Spleen (tissue), 7 donors: ENCODE data around the gene GMNN.

ENCODE experiments used
- CTCF ChIP-seq, 11 experiments: fragments of 200-600 bp in 7 of 11; fragments of 450-650 bp in 4 of 11; sonication (generic) in 4 of 11; IDR thresholded peaks in 8 of 11; conservative IDR thresholded peaks in 3 of 11; 1 replicate in 7 of 11; 2 replicates in 4 of 11; pipeline versions ENCODE4 v1.4.0 to v1.8.0; 2016 to 2021; ENCODE audit warnings: antibody characterized with exemption in 11 of 11, inconsistent platforms in 4 of 11, mild to moderate bottlenecking in 1 of 11
- POLR2A ChIP-seq, 3 donors: fragments of 450-650 bp; IDR thresholded peaks; one replicate each; pipeline ENCODE4 v1.5.1; 2017; ENCODE audit warnings: antibody characterized with exemption in 3 of 3, mild to moderate bottlenecking in 1 of 3
- POLR2AphosphoS5 ChIP-seq, 3 donors: sonication (generic); formaldehyde crosslinking; IDR thresholded peaks; one replicate each; pipeline ENCODE4 v1.5.1; 2017; ENCODE audit warnings: antibody characterized with exemption in 3 of 3
- donor health status: DM: no; HTN: no; CAD: no; lungs with moderate emphysema.
- donor health status: DM: no; HTN: no; CAD: no.
- donor health status: DM: no; HTN: no; CAD: no.

GRCh38 chr6:24761193-24761835 is 13.4 kb upstream of the GMNN start:
- TF ChIP-seq CTCF (IDR thresholded peaks at IDR 0.05 in 8 of 11, conservative IDR thresholded peaks at IDR 0.05 in 3 of 11), result no peak
- no peak for TF ChIP-seq POLR2A (IDR thresholded peaks at IDR 0.05)
- no peak for TF ChIP-seq POLR2AphosphoS5 (IDR thresholded peaks at IDR 0.05)
